ENCODE measurements around the gene CNGA3.
"Not testable (repeated sequence)": the region's sequence is repeated elsewhere in the genome, so short reads cannot be mapped to it uniquely, and the experiment has no call there.

CNGA3 gene

GRCh38 chr2:98346311-98347236, at the start of gene CNGA3:
TSS of gene CNGA3 (plus strand) at chr2:98346456. CDS start at chr2:98369976, 23,520 bp downstream.
- no peak for DNase-seq

GRCh38 chr2:98297817-98298682, 48.2 kb upstream of the CNGA3 start:
- DNase-seq: no peak

GRCh38 chr2:98298683-98299164, 47.5 kb upstream of the CNGA3 start:
- DNase-seq: no peak

- DNase-seq: no peak
These were observed 46.9 kb upstream of the CNGA3 start for GRCh38 chr2:98299211-98299905.

GRCh38 chr2:98300141-98300874, 45.9 kb upstream of the CNGA3 start:
- no peak for DNase-seq

- DNase-seq: no peak
These were observed 44.8 kb upstream of the CNGA3 start for GRCh38 chr2:98301469-98301868.

GRCh38 chr2:98307131-98307696, 39.0 kb upstream of the CNGA3 start:
- not testable (repeated sequence) for DNase-seq

- DNase-seq: no peak
These were observed 38.2 kb upstream of the CNGA3 start for GRCh38 chr2:98308068-98308467.

- DNase-seq: no peak
These were observed 37.7 kb upstream of the CNGA3 start for GRCh38 chr2:98308532-98308931.

- no peak for DNase-seq
These were observed 36.7 kb upstream of the CNGA3 start for GRCh38 chr2:98309580-98309979.

- no peak for DNase-seq
These were observed 36.2 kb upstream of the CNGA3 start for GRCh38 chr2:98310010-98310409.

- no peak for DNase-seq
These were observed 35.2 kb upstream of the CNGA3 start for GRCh38 chr2:98311090-98311489.

GRCh38 chr2:98311771-98312545, 34.3 kb upstream of the CNGA3 start:
- no peak for DNase-seq

GRCh38 chr2:98313492-98314250, 32.6 kb upstream of the CNGA3 start:
- no peak for DNase-seq

- no peak for DNase-seq
These were observed 32.0 kb upstream of the CNGA3 start for GRCh38 chr2:98314251-98314650.

GRCh38 chr2:98315957-98316356, 30.3 kb upstream of the CNGA3 start:
- no peak for DNase-seq

- no peak for DNase-seq
These were observed 29.0 kb upstream of the CNGA3 start for GRCh38 chr2:98317214-98317613.

- not testable (repeated sequence) for DNase-seq
These were observed 26.1 kb upstream of the CNGA3 start for GRCh38 chr2:98320171-98320570.

GRCh38 chr2:98324181-98324580, 22.1 kb upstream of the CNGA3 start:
- no peak for DNase-seq

GRCh38 chr2:98327776-98328175, 18.5 kb upstream of the CNGA3 start:
- no peak for DNase-seq
